Spinal cord (tissue), 10 donors: ENCODE measurements around the gene DYNC1I2. TPM values are rescaled to one million over a fixed set of nuclear protein-coding genes. Genes with fewer than 3 reads are reported as not detected.

Source experiments
- DNase-seq, 6 donors: peaks; one replicate each; pipeline versions ENCODE4 v3.0.0 to v3.0.0-alpha.2; 2013 to 2015; ENCODE audit warnings: low spot score in 6 of 6, low read depth in 4 of 6
- H3K27ac ChIP-seq: one replicate; pipeline ENCODE4 v1.5.1; 2013; ENCODE audit warnings: low read depth, low read length, control low read depth
- H3K27me3 ChIP-seq: one replicate; pipeline ENCODE4 v1.6.1; 2013; ENCODE audit warnings: low read length; ENCODE audit not compliant: control insufficient read depth, insufficient read depth
- H3K36me3 ChIP-seq: one replicate; pipeline ENCODE4 v1.6.1; 2013; ENCODE audit warnings: low read length; ENCODE audit not compliant: control insufficient read depth, insufficient read depth
- H3K4me1 ChIP-seq: one replicate; pipeline ENCODE4 v1.6.1; 2013; ENCODE audit warnings: low read length; ENCODE audit not compliant: control insufficient read depth, insufficient read depth
- H3K4me3 ChIP-seq: one replicate; pipeline ENCODE4 v1.5.1; 2013; ENCODE audit warnings: low read depth, low read length, control low read depth
- H3K9me3 ChIP-seq: one replicate; pipeline ENCODE4 v1.6.1; 2013; ENCODE audit warnings: low read length; ENCODE audit not compliant: control insufficient read depth, insufficient read depth
- WGBS: methylation state at CpG from one replicate; pipeline ENCODE4 v1.1.5; 2013; ENCODE audit warnings: missing lambda C conversion rate; ENCODE audit not compliant: insufficient coverage; 5-methylcytosine and 5-hydroxymethylcytosine counted together
- polyA plus RNA-seq, 2 donors: library from polyadenylated mRNA; unstranded; fragments of 120-200 nt; gene quantifications; one replicate each; pipeline ENCODE4 v1.2.1, GENCODE V29; 2013; ENCODE audit not compliant: insufficient read length in 2 of 2
- total RNA-seq, 2 donors: library from RNA; depleted of rRNA in 1 of 2; stranded (reverse); fragments of 120-200 nt in 1 of 2; fragments of >200 nt in 1 of 2; gene quantifications; one replicate each; pipeline versions ENCODE4 v1.2.3 to v1.2.4, GENCODE V29; 2013 to 2014
- donor health status: healthy.

The DYNC1I2 gene
- total and polyA plus RNA-seq, 4 donors, result 127 to 209 (median 194) TPM

DNA sequence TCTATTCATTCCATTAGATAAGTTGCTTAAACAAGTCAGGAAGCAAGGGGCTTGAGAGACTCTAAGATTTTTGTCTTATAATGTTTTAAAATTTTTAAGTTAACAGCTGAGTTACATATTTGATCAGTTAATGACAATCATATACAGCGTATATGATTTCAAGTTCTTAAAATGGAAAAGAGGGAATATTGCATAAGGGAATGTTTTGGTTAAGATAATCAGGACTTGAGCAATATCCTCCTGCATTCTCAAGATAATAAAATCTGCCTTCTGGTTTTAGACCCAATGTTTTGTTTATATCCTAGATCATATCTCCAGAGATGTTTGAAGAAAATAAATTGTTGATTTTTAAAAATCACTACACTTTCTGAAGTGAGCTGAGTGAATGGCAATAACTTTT is 13.4 kb upstream of the DYNC1I2 start:
- Histone ChIP-seq H3K27ac (no peak overlapping the region), H3K36me3 (no peaks in the 10 kb centered on the region), H3K4me3 (no peak overlapping the region), H3K4me1 (no peaks in the 10 kb centered on the region), H3K9me3 (no peaks in the 10 kb centered on the region), H3K27me3 (no peaks in the 10 kb centered on the region)
- no CpG with 5 or more reads among the region's 1 CpG for WGBS
- no peak for DNase-seq

DNA sequence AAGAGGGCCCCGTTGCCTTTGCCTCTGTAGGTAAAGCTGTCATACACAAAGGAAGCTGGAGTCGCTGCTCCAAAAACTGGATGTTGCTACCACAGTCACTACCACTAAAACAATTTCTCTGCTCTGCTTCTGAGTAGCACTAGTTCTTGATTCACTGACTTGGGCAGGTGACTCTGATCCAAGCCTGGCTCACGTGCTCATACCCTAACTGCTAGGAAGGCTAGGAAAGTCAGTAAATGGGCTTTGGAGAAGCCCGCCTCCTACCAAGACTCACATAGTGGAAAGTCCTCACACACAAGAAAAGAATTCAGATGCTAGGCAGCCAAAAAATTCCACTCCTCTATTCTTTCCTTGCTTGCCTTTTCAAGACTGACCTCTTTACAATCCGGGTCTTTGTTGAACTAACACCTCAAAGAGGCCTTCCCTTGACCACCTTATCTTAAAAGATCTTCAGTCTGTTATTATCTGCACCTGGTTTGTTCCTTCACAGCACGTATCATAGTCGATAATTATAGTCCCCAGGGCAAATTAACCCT is 11.4 kb upstream of the DYNC1I2 start:
- Histone ChIP-seq H3K27me3 (no peaks in the 10 kb centered on the region), H3K4me1 (no peaks in the 10 kb centered on the region), H3K9me3 (no peaks in the 10 kb centered on the region), H3K4me3 (no peak overlapping the region), H3K36me3 (no peaks in the 10 kb centered on the region), H3K27ac (no peak overlapping the region)
- 83% methylated on average over 3 of the region's 7 CpGs for WGBS
- no peak for DNase-seq

- H3K9me3 ChIP-seq, result no peaks in the 10 kb centered on the region
- H3K4me1 ChIP-seq, result no peaks in the 10 kb centered on the region
- H3K27me3 ChIP-seq, result no peaks in the 10 kb centered on the region
- no peak overlapping the region for H3K27ac ChIP-seq
- DNase-seq, result no peak
- no peak overlapping the region for H3K4me3 ChIP-seq
- 100% methylated on average over 1 of the region's 1 CpG for WGBS
- no peaks in the 10 kb centered on the region for H3K36me3 ChIP-seq
These were observed 8.7 kb upstream of the DYNC1I2 start for GRCh38 chr2:171678619-171679018.

DNA sequence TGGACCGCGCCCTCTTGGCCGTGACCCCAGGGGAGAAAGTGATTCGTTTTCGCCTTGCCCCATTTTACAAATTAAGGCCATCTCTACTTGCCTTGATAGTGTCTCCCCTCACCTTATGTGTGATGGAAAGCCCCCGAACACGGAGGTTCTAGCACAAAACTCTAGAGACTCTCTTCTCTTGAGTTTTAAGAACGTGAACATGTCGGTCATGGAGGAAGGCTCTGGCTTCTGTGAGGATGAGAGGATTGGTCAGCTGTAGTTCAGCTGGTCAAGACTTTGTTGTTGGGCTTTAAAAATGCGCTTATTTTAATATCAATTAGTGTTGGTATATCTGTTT is 828 bp downstream of the DYNC1I2 start:
- Histone ChIP-seq H3K4me1 (peaks cover 4% of the 10 kb centered on the region), H3K27ac (peak overlapping the region; percentile 84), H3K27me3 (no peaks in the 10 kb centered on the region), H3K4me3 (peak overlapping the region; percentile 98), H3K36me3 (peaks cover 4% of the 10 kb centered on the region), H3K9me3 (no peaks in the 10 kb centered on the region)
- peak in 3 of 6 donors; percentile 1 to 36 (median 12) for DNase-seq
- WGBS, result 0% methylated on average over 6 of the region's 10 CpGs

- DNase-seq, result no peak
- Histone ChIP-seq H3K9me3 (no peaks in the 10 kb centered on the region), H3K4me3 (no peak overlapping the region), H3K36me3 (peaks cover 19% of the 10 kb centered on the region), H3K27ac (no peak overlapping the region), H3K4me1 (peaks cover 4% of the 10 kb centered on the region), H3K27me3 (no peaks in the 10 kb centered on the region)
- no CpG with 5 or more reads among the region's 1 CpG for WGBS
These were observed 5.1 kb downstream of the DYNC1I2 start for GRCh38 chr2:171692331-171692730.

DNA sequence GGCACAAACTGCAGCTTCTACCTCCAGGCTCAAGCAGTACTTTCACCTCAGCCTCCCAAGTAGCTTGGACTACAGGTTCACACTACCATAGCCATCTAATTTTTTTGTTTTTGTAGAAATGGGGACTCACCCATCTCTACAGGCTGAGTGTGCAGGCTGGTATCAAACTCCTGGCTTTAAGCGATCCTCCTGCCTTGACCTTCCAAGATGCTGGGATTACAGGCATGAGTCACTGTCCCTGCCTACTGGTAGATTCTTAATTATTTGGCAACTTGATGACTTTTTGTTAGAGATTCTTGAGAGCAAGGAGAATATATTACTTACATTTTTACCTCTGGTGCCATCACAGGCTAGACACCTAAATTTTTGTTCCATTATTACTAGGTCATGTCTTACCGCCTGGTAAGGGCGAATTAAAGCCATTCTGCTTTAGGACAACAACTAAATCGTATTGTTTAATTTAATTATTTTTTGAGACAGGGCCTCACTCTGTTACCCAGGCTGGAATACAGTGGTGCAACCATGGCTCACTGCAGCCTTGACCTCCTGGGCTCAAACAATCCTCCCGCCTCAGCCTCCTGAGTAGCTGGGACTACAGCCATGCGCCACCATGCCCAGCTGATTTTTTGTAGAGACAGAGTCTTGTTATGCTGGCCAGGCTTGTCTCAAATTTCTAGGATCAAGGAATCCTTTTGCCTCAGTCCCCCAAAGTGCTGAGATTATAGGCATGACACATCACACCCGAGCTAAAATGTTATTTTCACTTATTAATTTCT is 15.7 kb downstream of the DYNC1I2 start:
- no peaks in the 10 kb centered on the region for H3K4me1 ChIP-seq
- H3K36me3 ChIP-seq, result peaks cover 6% of the 10 kb centered on the region
- no peak overlapping the region for H3K4me3 ChIP-seq
- WGBS, result 85% methylated on average over 2 of the region's 7 CpGs
- no peaks in the 10 kb centered on the region for H3K9me3 ChIP-seq
- no peak overlapping the region for H3K27ac ChIP-seq
- no peak for DNase-seq
- no peaks in the 10 kb centered on the region for H3K27me3 ChIP-seq

GRCh38 chr2:171703574-171704347 is 16.5 kb downstream of the DYNC1I2 start:
- no peaks in the 10 kb centered on the region for H3K4me1 ChIP-seq
- no peak overlapping the region for H3K4me3 ChIP-seq
- WGBS, result 60% methylated on average over 1 of the region's 4 CpGs
- no peaks in the 10 kb centered on the region for H3K9me3 ChIP-seq
- no peaks in the 10 kb centered on the region for H3K27me3 ChIP-seq
- peak in 2 of 6 donors; percentile 22 to 55 for DNase-seq
- peaks cover 5% of the 10 kb centered on the region for H3K36me3 ChIP-seq
- H3K27ac ChIP-seq, result no peak overlapping the region

GRCh38 chr2:171706152-171706803 is 19.0 kb downstream of the DYNC1I2 start:
- no CpG with 5 or more reads among the region's 2 CpGs for WGBS
- no peak overlapping the region for H3K27ac ChIP-seq

GRCh38 chr2:171707752-171708151 is 20.5 kb downstream of the DYNC1I2 start:
- H3K27me3 ChIP-seq, result no peaks in the 10 kb centered on the region
- no peak overlapping the region for H3K27ac ChIP-seq
- H3K4me3 ChIP-seq, result no peak overlapping the region
- WGBS, result no CpG with 5 or more reads among the region's 1 CpG
- no peaks in the 10 kb centered on the region for H3K9me3 ChIP-seq
- DNase-seq, result no peak
- peaks cover 8% of the 10 kb centered on the region for H3K36me3 ChIP-seq
- no peaks in the 10 kb centered on the region for H3K4me1 ChIP-seq

More at GRCh38 chr2:171706152-171706803, 19.0 kb downstream of the DYNC1I2 start:
- H3K36me3 ChIP-seq, result peaks cover 8% of the 10 kb centered on the region
- H3K9me3 ChIP-seq, result no peaks in the 10 kb centered on the region
- no peak overlapping the region for H3K4me3 ChIP-seq
- DNase-seq, result peak in 2 of 6 donors; percentile 16 to 59
- no peaks in the 10 kb centered on the region for H3K4me1 ChIP-seq
- H3K27me3 ChIP-seq, result no peaks in the 10 kb centered on the region
